HCT116 (cell line): ENCODE data around the gene SELENOM. TPM values are rescaled to one million over a fixed set of nuclear protein-coding genes. Genes with fewer than 3 reads are reported as not detected.
"Not testable (repeated sequence)": the region's sequence is repeated elsewhere in the genome, so short reads cannot be mapped to it uniquely, and the experiment has no call there.

Experiments used
- ATAC-seq: fragments of 200-7000 bp; cut with Tn5 transposase; 2 replicates; pipeline ENCODE4 v1.9.1; 2020; ENCODE audit warnings: mild to moderate bottlenecking, moderate library complexity
- BruUV-seq: library from RNA; stranded (reverse); fragments of 400-500 nt; replicated peaks from 2 replicates; lab custom pipeline; 2021; lab: Mats Ljungman, UMichigan
- CTCF ChIA-PET: fragments of 300-600 bp; sonication (Branson Sonifier 250); formaldehyde crosslinking; loops from one replicate; lab custom pipeline; 2021; ENCODE audit warnings: antibody characterized with exemption; lab: Charles Lee
- POLR2A ChIA-PET: fragments of 300-600, 350-600 bp; sonication (Branson Sonifier 250); formaldehyde crosslinking; loops from one replicate; lab custom pipeline; 2021; ENCODE audit warnings: antibody characterized with exemption; lab: Charles Lee
- RAD21 ChIA-PET, 2 experiments: fragments of 300-600 bp; sonication (Branson Sonifier 250); formaldehyde crosslinking; loops; one replicate each; lab custom pipeline; 2023; ENCODE audit warnings: low total read pairs in 2 of 2; ENCODE audit not compliant: uncharacterized antibody in 2 of 2, unreplicated experiment in 2 of 2, low non-redundant PET in 1 of 2; lab: Charles Lee
- DNase-seq: peaks from one replicate; pipeline ENCODE4 v3.0.0-alpha.2; 2010; ENCODE audit warnings: low read depth, low spot score
- H2AFZ ChIP-seq: fragments of 200-600 bp; shearing (Covaris generic), sonication (generic); 2 replicates; pipeline ENCODE4 v1.6.1; 2017; ENCODE audit warnings: low read depth, mixed run types, mixed read lengths, antibody characterized with exemption, low read length; ENCODE audit not compliant: poor library complexity, severe bottlenecking
- H3K27ac ChIP-seq: 2 replicates; pipeline ENCODE4 v1.5.1; 2012; ENCODE audit warnings: low read depth, low read length
- H3K27me3 ChIP-seq: fragments of 200-600 bp; sonication (generic); 2 replicates; pipeline ENCODE4 v1.6.1; 2016; ENCODE audit warnings: mixed run types, low read length, mixed read lengths; ENCODE audit not compliant: insufficient read depth
- H3K36me3 ChIP-seq, 2 experiments: fragments of 200-500 bp in 1 of 2; fragments of 200-600 bp in 1 of 2; sonication (Bioruptor generic) in 1 of 2; sonication (generic) in 1 of 2; 2 replicates each; pipeline versions ENCODE4 v1.5.1 to v1.6.1; 2014 to 2016; ENCODE audit warnings: low read length in 2 of 2, inconsistent platforms in 1 of 2, mixed read lengths in 1 of 2, mixed run types in 1 of 2; ENCODE audit not compliant: insufficient read depth in 2 of 2, control insufficient read depth in 1 of 2
- H3K4me1 ChIP-seq, 2 experiments: fragments of 200-600 bp in 1 of 2; sonication (generic) in 1 of 2; 2 replicates each; pipeline versions ENCODE4 v1.5.1 to v1.6.1; 2012 to 2017; ENCODE audit warnings: low read length in 2 of 2, inconsistent platforms in 1 of 2, mild to moderate bottlenecking in 1 of 2, mixed read lengths in 1 of 2, mixed run types in 1 of 2, moderate library complexity in 1 of 2; ENCODE audit not compliant: insufficient read depth in 2 of 2, control insufficient read depth in 1 of 2
- H3K4me2 ChIP-seq: fragments of 200-600 bp; sonication (generic); 2 replicates; pipeline ENCODE4 v1.6.1; 2017; ENCODE audit warnings: mixed run types, low read length, mixed read lengths
- H3K4me3 ChIP-seq, 2 experiments: fragments of 200-600 bp in 1 of 2; sonication (generic) in 1 of 2; replicated peaks in 1 of 2; 2 replicates each; pipeline ENCODE4 v1.5.1; 2011 to 2016; ENCODE audit warnings: low read length in 2 of 2, control low read depth in 1 of 2, low read depth in 1 of 2, mild to moderate bottlenecking in 1 of 2, mixed read lengths in 1 of 2, mixed run types in 1 of 2
- H3K79me2 ChIP-seq: fragments of 200-600 bp; sonication (generic); 2 replicates; pipeline ENCODE4 v1.6.1; 2017; ENCODE audit warnings: mild to moderate bottlenecking, mixed run types, low read length, moderate library complexity, mixed read lengths; ENCODE audit not compliant: insufficient read depth
- H3K9ac ChIP-seq: fragments of 200-600 bp; sonication (generic); 2 replicates; pipeline ENCODE4 v1.6.1; 2016; ENCODE audit warnings: low read length, mixed read lengths
- H3K9me2 ChIP-seq: fragments of 200-600 bp; sonication (generic), shearing (Covaris generic); 2 replicates; pipeline ENCODE4 v1.6.1; 2017; ENCODE audit warnings: mixed run types, mild to moderate bottlenecking, moderate library complexity; ENCODE audit not compliant: insufficient read depth
- H3K9me3 ChIP-seq, 2 experiments: fragments of 200-500 bp in 1 of 2; fragments of 200-600 bp in 1 of 2; sonication (Bioruptor generic) in 1 of 2; sonication (generic) in 1 of 2; 2 replicates each; pipeline ENCODE4 v1.6.1; 2014 to 2017; ENCODE audit warnings: low read length in 2 of 2, mixed read lengths in 2 of 2, inconsistent platforms in 1 of 2, low read depth in 1 of 2, mild to moderate bottlenecking in 1 of 2, mixed run types in 1 of 2, moderate library complexity in 1 of 2; ENCODE audit not compliant: control insufficient read depth in 1 of 2, insufficient read depth in 1 of 2
- H4K20me1 ChIP-seq: fragments of 200-600 bp; sonication (generic), shearing (Covaris generic); 2 replicates; pipeline ENCODE4 v1.6.1; 2017; ENCODE audit warnings: mixed run types, mild to moderate bottlenecking, moderate library complexity; ENCODE audit not compliant: insufficient read depth
- CBX3 ChIP-seq: IDR thresholded peaks from 2 replicates; pipeline ENCODE4 v1.6.1; 2012; ENCODE audit warnings: low read depth
- CEBPB ChIP-seq: IDR thresholded peaks from 2 replicates; pipeline ENCODE4 v1.6.1; 2012; ENCODE audit warnings: low read depth
- CTCF ChIP-seq, 3 experiments: fragments of 200-600 bp in 1 of 3; sonication (generic) in 1 of 3; IDR thresholded peaks in 2 of 3; conservative IDR thresholded peaks in 1 of 3; 2 replicates each; pipeline ENCODE4 v1.5.1; 2012 to 2017; ENCODE audit warnings: low read depth in 2 of 3, low read length in 2 of 3, antibody characterized with exemption in 1 of 3, borderline replicate concordance in 1 of 3, control low read depth in 1 of 3, mild to moderate bottlenecking in 1 of 3, mixed read lengths in 1 of 3, mixed run types in 1 of 3, moderate library complexity in 1 of 3; ENCODE audit not compliant: insufficient read depth in 1 of 3
- EGR1 ChIP-seq: IDR thresholded peaks from 2 replicates; pipeline ENCODE4 v1.6.1; 2012; ENCODE audit warnings: low read depth
- ELF1 ChIP-seq: IDR thresholded peaks from 2 replicates; pipeline ENCODE4 v1.6.1; 2012; ENCODE audit warnings: low read depth, borderline replicate concordance
- EZH2phosphoT487 ChIP-seq: fragments of 200-600 bp; IDR thresholded peaks from 2 replicates; pipeline ENCODE4 v1.6.1; 2018; ENCODE audit warnings: antibody characterized with exemption, borderline replicate concordance
- FOSL1 ChIP-seq: IDR thresholded peaks from 2 replicates; pipeline ENCODE4 v1.6.1; 2012; ENCODE audit warnings: low read depth
- JUND ChIP-seq: IDR thresholded peaks from 2 replicates; pipeline ENCODE4 v1.6.1; 2012
- POLR2A ChIP-seq: IDR thresholded peaks from 2 replicates; pipeline ENCODE4 v1.7.0; 2011; ENCODE audit warnings: borderline replicate concordance; ENCODE audit not compliant: insufficient read depth, insufficient read length; ENCODE audit errors: extremely low read depth
- SP1 ChIP-seq: IDR thresholded peaks from 2 replicates; pipeline ENCODE4 v1.6.1; 2012; ENCODE audit warnings: low read depth
- SRF ChIP-seq: IDR thresholded peaks from 2 replicates; pipeline ENCODE4 v1.6.1; 2012; ENCODE audit warnings: low read depth
- YY1 ChIP-seq: IDR thresholded peaks from 2 replicates; pipeline ENCODE4 v1.6.1; 2011; ENCODE audit warnings: low read length, low read depth, moderate library complexity, mild to moderate bottlenecking; ENCODE audit not compliant: insufficient replicate concordance; ENCODE audit errors: extremely low read depth
- intact Hi-C: fragments of 100-400 bp; cut with micrococcal nuclease; formaldehyde crosslinking; loops from 2 replicates; pipeline ENCODE4 v1.10.0; 2022
- total RNA-seq: library from RNA; stranded (reverse); gene quantifications from one replicate; pipeline ENCODE4 v1.2.1, GENCODE V29; 2021; ENCODE audit not compliant: unreplicated experiment

The SELENOM gene
- total RNA-seq, 1 experiment from 2014 or later = 65.6 TPM

GRCh38 chr22:31075961-31076360 lies 31.4 kb downstream of the SELENOM start:
- H3K9me2 ChIP-seq = no peaks in the 10 kb centered on the region
- H3K9me3 ChIP-seq = no peaks in the 10 kb centered on the region
- H3K4me2 ChIP-seq = no peak overlapping the region
- H3K36me3 ChIP-seq = no peaks in the 10 kb centered on the region
- TF ChIP-seq CEBPB = no peak
- TF ChIP-seq FOSL1 = no peak
- TF ChIP-seq EGR1 = no peak
- no peak for TF ChIP-seq SP1
- TF ChIP-seq CTCF (IDR thresholded peaks at IDR 0.05 in 2 of 3, conservative IDR thresholded peaks at IDR 0.05 in 1 of 3; ENCODE audit: borderline replicate concordance in 1 of 3, insufficient read depth in 1 of 3, low read depth in 2 of 3, low read length in 2 of 3) = no peak
- TF ChIP-seq SRF = no peak
- no peak for TF ChIP-seq EZH2phosphoT487
- no peak for TF ChIP-seq YY1
- TF ChIP-seq ELF1 = no peak
- TF ChIP-seq JUND = no peak
- TF ChIP-seq POLR2A = no peak
- TF ChIP-seq CBX3 = no peak
- H3K27me3 ChIP-seq = no peaks in the 10 kb centered on the region
- peaks cover 6 to 20% of the 10 kb centered on the region in 2 experiments; a peak in 3 of 4 replicates for H3K4me1 ChIP-seq
- BruUV-seq = no TSS peak
- no peaks in the 10 kb centered on the region for H4K20me1 ChIP-seq
- H3K4me3 ChIP-seq = no peak overlapping the region
- H3K79me2 ChIP-seq = peaks cover 5% of the 10 kb centered on the region; the same call in 1 of the 2 replicates
- CTCF ChIA-PET = no interaction called here
- intact Hi-C loops = no loop called here
- RAD21 ChIA-PET = no interaction called here
- DNase-seq (no peak), ATAC-seq (no peak)
- no peak overlapping the region for H3K27ac ChIP-seq
- no peak overlapping the region for H3K9ac ChIP-seq
- POLR2A ChIA-PET = no interaction called here
- no peak overlapping the region for H2AFZ ChIP-seq

DNA sequence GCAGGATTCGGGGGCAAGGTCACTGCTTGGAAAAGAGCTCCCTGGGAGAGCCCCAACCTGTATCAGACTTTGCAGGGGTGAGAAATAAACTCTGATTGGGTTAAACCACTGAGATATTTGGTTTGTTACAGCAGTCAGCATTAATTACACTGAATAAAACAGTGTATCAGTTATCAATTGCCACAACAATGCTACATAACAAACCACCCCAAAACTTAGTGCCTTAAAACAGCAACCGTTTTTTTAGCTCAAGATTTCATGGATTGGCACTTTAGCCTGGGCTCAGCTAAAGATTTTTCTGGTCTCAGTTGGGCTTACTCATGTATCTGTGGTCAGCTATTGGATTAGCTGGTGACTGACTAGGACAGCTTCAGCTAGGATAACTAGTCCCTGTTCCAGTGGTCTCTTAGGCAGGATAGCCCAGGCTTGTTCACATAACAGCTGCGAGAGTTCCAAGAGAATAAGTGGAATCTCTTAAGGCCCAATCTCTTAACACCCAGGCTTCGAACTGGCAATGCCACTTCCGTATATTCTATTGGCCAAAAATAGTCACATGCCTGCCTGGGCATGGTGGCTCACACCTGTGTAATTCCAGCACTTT lies 33.7 kb downstream of the SELENOM start:
- H2AFZ ChIP-seq, BruUV-seq, intact Hi-C loops, DNase-seq, H3K79me2 ChIP-seq, H3K9me2 ChIP-seq, H3K9me3 ChIP-seq, H3K4me2 ChIP-seq, H4K20me1 ChIP-seq, H3K4me1 ChIP-seq, H3K9ac ChIP-seq, H3K27me3 ChIP-seq, CTCF ChIA-PET, H3K4me3 ChIP-seq, ATAC-seq, H3K36me3 ChIP-seq, RAD21 ChIA-PET, H3K27ac ChIP-seq, POLR2A ChIA-PET: not testable (repeated sequence)

DNA sequence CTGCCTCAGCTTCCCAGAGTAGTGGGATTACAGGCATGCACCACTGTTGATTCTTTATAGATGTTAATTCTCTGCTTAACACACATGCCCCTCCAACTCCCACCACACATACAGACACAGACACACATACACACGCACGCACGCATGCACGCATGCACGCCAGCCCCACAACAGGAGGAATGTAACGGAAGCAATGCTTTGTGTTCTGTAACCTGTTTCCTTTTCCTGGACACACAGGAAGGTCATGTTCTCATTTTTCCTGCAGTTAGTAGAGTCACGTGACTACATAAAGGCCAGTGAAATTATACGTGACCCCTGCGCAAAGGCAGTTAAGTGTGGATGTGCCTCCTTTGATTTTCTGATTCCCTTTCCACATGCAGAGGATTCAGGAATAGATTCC lies 34.2 kb downstream of the SELENOM start:
- H2AFZ ChIP-seq, BruUV-seq, H3K27ac ChIP-seq, intact Hi-C loops, CTCF ChIA-PET, DNase-seq, H3K4me1 ChIP-seq, H3K79me2 ChIP-seq, H3K9me2 ChIP-seq, RAD21 ChIA-PET, H3K9ac ChIP-seq, H3K36me3 ChIP-seq, H3K4me2 ChIP-seq, POLR2A ChIA-PET, H3K4me3 ChIP-seq, H4K20me1 ChIP-seq, H3K9me3 ChIP-seq, ATAC-seq, H3K27me3 ChIP-seq: not testable (repeated sequence)
